Activated CD8-positive, alpha-beta memory T cell treated with anti-CD3 and anti-CD28 coated beads, Interleukin-2, amount 10 ng/mL, durations not matched to agents 7 days and 5 days (primary cell): ENCODE measurements around the gene ARID3A. TPM values are rescaled to one million over a fixed set of nuclear protein-coding genes. Genes with fewer than 3 reads are reported as not detected.

Experiments
- ATAC-seq: fragments of 150-1000 bp; cut with Tn5 transposase; one replicate; pipeline ENCODE4 v1.10.0; 2021; ENCODE audit warnings: moderate library complexity
- CTCF ChIA-PET: fragments of 350-600 bp; sonication (Branson Sonifier 250); formaldehyde crosslinking; loops from one replicate; lab custom pipeline; 2021; ENCODE audit warnings: antibody characterized with exemption; lab: Charles Lee
- DNase-seq: peaks from one replicate; pipeline ENCODE4 v3.0.0-alpha.2; 2020
- H3K27ac Mint-ChIP-seq: one replicate; pipeline ENCODE4 v1.8.0; 2021; ENCODE audit warnings: mild to moderate bottlenecking, mixed read lengths
- H3K27me3 Mint-ChIP-seq: one replicate; pipeline ENCODE4 v1.8.0; 2021; ENCODE audit warnings: mixed read lengths
- H3K36me3 Mint-ChIP-seq: one replicate; pipeline ENCODE4 v1.8.0; 2021; ENCODE audit warnings: mild to moderate bottlenecking, mixed read lengths
- H3K4me1 Mint-ChIP-seq: one replicate; pipeline ENCODE4 v1.8.0; 2021; ENCODE audit warnings: mixed read lengths
- H3K4me3 Mint-ChIP-seq: one replicate; pipeline ENCODE4 v1.8.0; 2021; ENCODE audit warnings: mild to moderate bottlenecking, moderate library complexity, mixed read lengths
- H3K9me3 Mint-ChIP-seq: one replicate; pipeline ENCODE4 v1.8.0; 2022; ENCODE audit warnings: low read depth, mixed read lengths
- total RNA-seq, 2 experiments: library from RNA; stranded (reverse); gene quantifications; one replicate each; pipeline ENCODE4 v1.2.3, GENCODE V29; 2021

ARID3A gene
- total RNA-seq, 2 experiments from 2014 or later: 30.6 to 35.9 TPM

DNA sequence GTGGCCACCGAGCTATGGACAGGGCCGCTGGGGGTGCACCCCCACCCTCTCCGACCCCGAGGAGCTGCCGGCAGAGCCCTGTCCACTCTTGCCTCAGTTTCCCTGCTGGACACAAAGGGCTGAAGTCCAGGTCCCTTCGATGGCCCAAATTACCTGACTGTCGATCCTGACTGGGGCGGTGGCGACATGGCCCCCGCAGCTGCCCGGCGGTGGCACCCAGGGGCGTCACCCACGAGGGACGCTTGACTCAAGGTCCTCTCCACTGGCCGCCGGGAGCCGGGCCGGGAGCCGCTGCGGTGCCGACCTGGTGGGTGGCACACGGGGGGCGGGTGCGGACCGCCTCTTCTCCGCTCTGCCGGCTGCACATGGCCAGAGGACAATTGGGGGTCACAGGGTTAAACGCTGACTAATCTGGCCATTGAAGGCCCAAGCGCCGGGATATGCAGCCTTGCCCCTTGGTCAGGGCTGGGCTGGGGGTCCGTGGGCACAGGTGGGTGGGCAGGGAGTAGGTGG is 16.4 kb downstream of the ARID3A start:
- Mint-ChIP-seq H3K4me3 (no peak overlapping the region), H3K36me3 (peaks cover 15% of the 10 kb centered on the region), H3K9me3 (peaks cover 4% of the 10 kb centered on the region), H3K27ac (no peak overlapping the region), H3K4me1 (peaks cover 23% of the 10 kb centered on the region), H3K27me3 (no peaks in the 10 kb centered on the region)
- ATAC-seq (no peak), DNase-seq (no peak)
- CTCF ChIA-PET: no interaction called here

DNA sequence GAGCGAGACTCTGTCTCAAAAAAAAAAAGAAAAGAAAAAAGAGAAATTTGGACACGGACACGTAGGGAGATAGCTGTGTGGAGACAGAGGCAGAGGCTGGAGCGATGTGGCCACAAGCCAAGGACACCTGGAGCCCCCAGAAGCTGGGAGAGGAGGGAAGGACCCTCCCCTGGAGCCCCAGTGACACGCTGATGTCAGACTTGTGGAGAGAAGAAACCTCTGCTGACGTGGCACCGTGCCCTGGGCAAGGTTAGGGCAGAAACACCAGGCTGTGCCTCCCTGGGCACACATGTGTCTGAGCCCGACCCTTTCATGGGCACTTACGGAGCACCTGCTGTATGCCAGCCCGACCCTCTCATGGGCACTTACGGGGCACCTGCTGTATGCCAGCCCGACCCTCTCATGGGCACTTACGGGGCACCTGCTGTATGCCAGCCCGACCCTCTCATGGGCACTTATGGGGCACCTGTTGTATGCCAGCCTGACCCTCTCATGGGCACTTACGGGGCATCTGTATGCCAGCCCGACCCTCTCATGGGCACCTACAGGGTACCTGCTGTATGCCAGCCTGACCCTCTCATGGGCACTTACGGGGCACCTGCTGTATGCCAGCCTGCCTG is 17.8 kb downstream of the ARID3A start:
- Mint-ChIP-seq H3K4me1 (peaks cover 14% of the 10 kb centered on the region), H3K27ac (no peak overlapping the region), H3K27me3 (no peaks in the 10 kb centered on the region), H3K4me3 (no peak overlapping the region), H3K9me3 (no peaks in the 10 kb centered on the region), H3K36me3 (peaks cover 10% of the 10 kb centered on the region)
- CTCF ChIA-PET: no interaction called here
- DNase-seq (no peak), ATAC-seq (no peak)

GRCh38 chr19:944171-944567 is 18.3 kb downstream of the ARID3A start:
- no peak for DNase-seq
- Mint-ChIP-seq H3K27ac (no peak overlapping the region), H3K4me1 (peaks cover 14% of the 10 kb centered on the region), H3K9me3 (no peaks in the 10 kb centered on the region), H3K36me3 (peaks cover 10% of the 10 kb centered on the region), H3K27me3 (no peaks in the 10 kb centered on the region), H3K4me3 (no peak overlapping the region)
- CTCF ChIA-PET: no interaction called here
- ATAC-seq: no peak

- H3K9me3 Mint-ChIP-seq: no peaks in the 10 kb centered on the region
Observed at GRCh38 chr19:944663-945241, 18.9 kb downstream of the ARID3A start.

GRCh38 chr19:945401-946252 is 19.8 kb downstream of the ARID3A start:
- no peak overlapping the region for H3K27ac Mint-ChIP-seq
- DNase-seq (no peak), ATAC-seq (no peak)
- CTCF ChIA-PET: no interaction called here
- H3K4me1 Mint-ChIP-seq: peaks cover 6% of the 10 kb centered on the region
- H3K9me3 Mint-ChIP-seq: no peaks in the 10 kb centered on the region
- H3K36me3 Mint-ChIP-seq: peaks cover 3% of the 10 kb centered on the region
- no peak overlapping the region for H3K4me3 Mint-ChIP-seq
- H3K27me3 Mint-ChIP-seq: no peaks in the 10 kb centered on the region

More at GRCh38 chr19:944663-945241, 18.9 kb downstream of the ARID3A start:
- Mint-ChIP-seq H3K27me3 (no peaks in the 10 kb centered on the region), H3K27ac (no peak overlapping the region), H3K4me1 (peaks cover 12% of the 10 kb centered on the region), H3K4me3 (no peak overlapping the region), H3K36me3 (peaks cover 5% of the 10 kb centered on the region)
- DNase-seq (no peak), ATAC-seq (no peak)
- CTCF ChIA-PET: no interaction called here

DNA sequence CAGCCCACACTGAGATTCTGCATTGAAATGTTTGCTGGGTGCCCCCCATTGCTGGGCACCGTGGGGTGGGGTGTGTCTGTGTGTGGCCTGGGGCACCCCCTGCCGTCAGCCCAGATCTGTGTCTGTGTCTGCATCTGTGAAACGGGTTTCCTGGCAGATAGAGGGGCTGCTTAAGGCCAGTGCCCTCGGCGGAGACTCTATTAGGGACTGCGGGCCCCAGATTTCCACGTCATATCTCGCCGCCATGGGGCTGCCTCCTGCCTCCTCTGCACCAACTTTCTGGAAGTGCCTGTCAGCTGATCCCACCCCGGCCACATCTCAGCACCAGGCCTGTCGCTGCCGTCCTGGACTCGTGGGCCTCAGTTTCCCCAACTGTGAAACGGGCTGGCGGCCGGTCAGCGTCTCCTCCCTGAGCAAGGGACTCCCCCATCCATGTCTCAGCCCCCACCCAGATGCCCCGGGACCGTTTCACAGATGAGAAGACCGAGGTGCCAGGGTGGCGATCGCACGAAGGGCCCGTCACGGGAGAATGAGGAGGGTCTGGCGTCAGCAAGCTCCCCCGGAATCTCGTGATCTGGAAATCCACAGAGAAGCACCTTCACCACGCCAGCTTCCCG is 21.4 kb downstream of the ARID3A start:
- Mint-ChIP-seq H3K27me3 (no peaks in the 10 kb centered on the region), H3K36me3 (peaks cover 3% of the 10 kb centered on the region), H3K4me1 (peaks cover 3% of the 10 kb centered on the region), H3K4me3 (no peak overlapping the region), H3K27ac (no peak overlapping the region), H3K9me3 (no peaks in the 10 kb centered on the region)
- ATAC-seq: no peak
- CTCF ChIA-PET: interaction anchor here (1.0 kb wide), 1 partner anchor 150 kb away, joined by 3 read pairs; no protein-coding TSS in a partner anchor
- DNase-seq: no peak

DNA sequence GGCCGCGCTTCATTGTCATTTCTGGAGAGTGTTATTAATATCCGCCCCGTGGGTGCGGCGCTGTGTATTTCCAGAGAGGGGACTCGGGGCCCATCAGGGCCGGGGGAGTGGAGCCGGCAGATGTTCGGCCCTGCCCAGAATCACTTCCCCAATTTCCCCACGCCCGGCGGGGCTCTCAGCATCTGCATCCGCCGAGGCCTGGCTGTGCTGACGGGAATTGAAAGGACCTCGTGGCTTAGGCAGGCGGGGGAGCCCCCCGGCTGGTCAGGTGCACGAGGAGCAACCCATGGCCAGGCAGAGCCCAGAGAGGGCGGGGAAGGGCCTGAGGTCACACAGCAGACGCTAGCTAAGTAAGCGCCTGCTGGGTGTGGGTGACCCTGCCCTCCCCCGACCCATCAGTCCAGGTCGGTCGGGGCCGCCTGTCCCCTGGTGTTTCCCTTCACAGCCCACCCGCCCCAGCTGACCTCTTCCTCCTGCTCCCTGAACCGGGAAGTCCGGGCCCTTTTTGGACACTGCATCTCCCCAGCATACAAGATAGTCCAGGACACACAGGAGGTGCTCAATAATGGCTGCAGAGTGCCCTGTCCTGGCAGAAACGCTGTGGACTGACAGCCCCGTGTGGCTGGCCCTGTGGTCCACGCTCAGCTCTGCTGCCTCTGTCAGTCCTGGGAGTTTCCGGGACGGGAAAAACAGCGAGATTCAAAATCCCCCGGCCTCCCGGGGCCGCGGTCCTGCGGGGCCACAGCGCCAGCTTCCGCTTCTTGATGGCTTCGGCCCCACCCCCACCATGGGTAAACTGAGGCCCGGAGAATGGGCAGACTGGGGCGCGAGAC is 22.1 kb downstream of the ARID3A start:
- DNase-seq (no peak), ATAC-seq (no peak)
- Mint-ChIP-seq H3K27me3 (no peaks in the 10 kb centered on the region), H3K9me3 (no peaks in the 10 kb centered on the region), H3K4me1 (peaks cover 6% of the 10 kb centered on the region), H3K36me3 (peaks cover 3% of the 10 kb centered on the region), H3K4me3 (no peak overlapping the region), H3K27ac (no peak overlapping the region)
- CTCF ChIA-PET: no interaction called here

GRCh38 chr19:948842-949496 is 23.1 kb downstream of the ARID3A start:
- no peak overlapping the region for H3K4me3 Mint-ChIP-seq
- H3K4me1 Mint-ChIP-seq: peaks cover 12% of the 10 kb centered on the region
- CTCF ChIA-PET: no interaction called here
- H3K27me3 Mint-ChIP-seq: no peaks in the 10 kb centered on the region
- H3K36me3 Mint-ChIP-seq: no peaks in the 10 kb centered on the region
- no peak overlapping the region for H3K27ac Mint-ChIP-seq
- ATAC-seq (no peak), DNase-seq (no peak)
- no peaks in the 10 kb centered on the region for H3K9me3 Mint-ChIP-seq

DNA sequence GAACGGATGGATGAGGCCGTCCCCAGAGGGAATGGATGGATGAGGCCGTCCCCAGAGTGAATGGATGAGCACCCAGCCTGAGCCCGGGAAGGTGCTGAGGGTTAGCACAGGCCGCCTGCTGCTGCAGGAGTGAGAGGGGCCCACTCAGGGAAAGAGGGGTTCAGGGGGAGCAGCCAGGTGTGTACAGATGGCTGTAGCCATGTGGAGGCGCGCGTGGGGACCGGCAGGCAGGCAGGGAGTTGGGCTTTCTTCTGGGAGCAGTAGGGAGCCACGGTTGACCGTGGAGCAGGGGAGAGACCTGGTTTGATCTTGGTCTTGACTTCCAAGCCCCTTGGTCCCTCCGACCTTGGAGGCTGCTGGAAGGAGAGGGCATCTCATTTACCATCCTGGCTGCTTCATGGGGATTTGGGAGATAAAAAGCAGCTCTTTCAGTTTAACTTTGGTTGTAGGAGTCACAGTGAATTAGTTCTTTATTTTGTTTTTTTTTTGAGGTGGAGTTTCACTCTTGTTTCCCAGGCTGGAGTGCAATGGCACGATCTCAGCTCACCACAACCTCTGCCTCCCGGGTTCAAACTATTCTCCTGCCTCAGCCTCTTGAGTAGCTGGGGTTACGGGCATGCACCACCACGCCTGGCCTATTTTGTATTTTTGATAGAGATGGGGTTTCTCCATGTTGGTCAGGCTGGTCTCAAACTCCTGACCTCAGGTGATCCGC is 24.7 kb downstream of the ARID3A start:
- Mint-ChIP-seq H3K4me3 (no peak overlapping the region), H3K27me3 (no peaks in the 10 kb centered on the region), H3K4me1 (peaks cover 14% of the 10 kb centered on the region), H3K27ac (no peak overlapping the region), H3K9me3 (no peaks in the 10 kb centered on the region), H3K36me3 (no peaks in the 10 kb centered on the region)
- CTCF ChIA-PET: no interaction called here
- DNase-seq (no peak), ATAC-seq (no peak)

- ATAC-seq: no peak
- Mint-ChIP-seq H3K4me3 (no peak overlapping the region), H3K4me1 (peaks cover 14% of the 10 kb centered on the region), H3K9me3 (no peaks in the 10 kb centered on the region), H3K36me3 (no peaks in the 10 kb centered on the region), H3K27me3 (no peaks in the 10 kb centered on the region), H3K27ac (no peak overlapping the region)
- CTCF ChIA-PET: no interaction called here
- DNase-seq: no peak
Observed at GRCh38 chr19:952049-952679, 26.3 kb downstream of the ARID3A start.

GRCh38 chr19:952680-953444 is 27.0 kb downstream of the ARID3A start:
- H3K36me3 Mint-ChIP-seq: no peaks in the 10 kb centered on the region
- ATAC-seq (no peak), DNase-seq (no peak)
- H3K27ac Mint-ChIP-seq: no peak overlapping the region
- no peak overlapping the region for H3K4me3 Mint-ChIP-seq
- H3K9me3 Mint-ChIP-seq: no peaks in the 10 kb centered on the region
- peaks cover 14% of the 10 kb centered on the region for H3K4me1 Mint-ChIP-seq
- CTCF ChIA-PET: no interaction called here
- H3K27me3 Mint-ChIP-seq: no peaks in the 10 kb centered on the region
